HG02938 (cell line): ENCODE data around the gene INF2.
"Not testable (repeated sequence)": the region's sequence is repeated elsewhere in the genome, so short reads cannot be mapped to it uniquely, and the experiment has no call there.

ENCODE experiments used
- ATAC-seq: cut with Tn5 transposase; IDR thresholded peaks from one replicate; pipeline ENCODE4 v1.9.1; 2021; ENCODE audit warnings: mild to moderate bottlenecking, moderate library complexity; ENCODE audit not compliant: unreplicated experiment

INF2 gene

DNA sequence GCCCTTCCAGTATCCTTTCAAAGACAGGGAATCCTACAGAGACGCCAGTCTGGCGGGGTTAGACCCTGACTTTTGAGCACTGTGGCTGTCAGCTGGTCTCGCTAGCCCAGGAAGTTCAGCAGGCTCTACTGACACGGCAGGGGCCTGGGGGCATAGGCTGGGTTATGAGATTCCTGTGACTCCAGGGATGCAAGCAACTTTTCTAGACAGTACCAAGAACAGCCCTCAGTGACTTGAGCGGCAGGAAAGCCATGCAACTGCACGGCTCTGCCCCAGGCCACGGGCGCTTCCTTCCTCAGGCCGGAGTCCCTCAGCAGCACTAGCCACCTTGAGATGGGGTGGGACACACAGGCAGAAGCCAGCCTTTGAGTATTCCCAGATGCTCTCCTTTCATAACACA lies 58.5 kb downstream of the INF2 start:
- no peak for ATAC-seq

DNA sequence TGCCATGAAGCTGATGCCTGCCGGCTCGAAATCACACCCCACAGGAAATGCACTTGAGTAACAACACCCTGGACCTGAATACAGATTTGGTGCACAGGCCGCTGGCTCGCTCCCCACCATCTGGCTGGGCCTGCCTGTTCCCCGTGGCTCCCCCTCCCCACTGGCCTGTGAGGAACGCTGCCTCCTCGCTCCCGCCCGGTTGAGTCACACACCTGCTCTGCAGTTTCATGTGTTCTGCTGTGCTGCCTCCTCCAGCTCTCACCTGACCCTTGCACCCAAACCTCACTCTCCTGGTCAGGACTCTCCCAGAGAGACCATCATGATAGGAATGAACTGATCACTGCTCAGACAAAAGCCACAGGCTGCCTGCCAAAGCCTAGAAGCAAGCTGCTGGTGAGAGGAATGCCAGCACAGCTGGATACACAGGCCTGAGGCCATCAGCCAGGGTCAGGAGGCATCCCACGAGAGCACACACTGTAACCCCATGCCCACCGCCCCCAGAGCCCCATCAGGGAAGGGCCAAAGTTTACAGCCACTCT lies 59.8 kb downstream of the INF2 start:
- no peak for ATAC-seq

DNA sequence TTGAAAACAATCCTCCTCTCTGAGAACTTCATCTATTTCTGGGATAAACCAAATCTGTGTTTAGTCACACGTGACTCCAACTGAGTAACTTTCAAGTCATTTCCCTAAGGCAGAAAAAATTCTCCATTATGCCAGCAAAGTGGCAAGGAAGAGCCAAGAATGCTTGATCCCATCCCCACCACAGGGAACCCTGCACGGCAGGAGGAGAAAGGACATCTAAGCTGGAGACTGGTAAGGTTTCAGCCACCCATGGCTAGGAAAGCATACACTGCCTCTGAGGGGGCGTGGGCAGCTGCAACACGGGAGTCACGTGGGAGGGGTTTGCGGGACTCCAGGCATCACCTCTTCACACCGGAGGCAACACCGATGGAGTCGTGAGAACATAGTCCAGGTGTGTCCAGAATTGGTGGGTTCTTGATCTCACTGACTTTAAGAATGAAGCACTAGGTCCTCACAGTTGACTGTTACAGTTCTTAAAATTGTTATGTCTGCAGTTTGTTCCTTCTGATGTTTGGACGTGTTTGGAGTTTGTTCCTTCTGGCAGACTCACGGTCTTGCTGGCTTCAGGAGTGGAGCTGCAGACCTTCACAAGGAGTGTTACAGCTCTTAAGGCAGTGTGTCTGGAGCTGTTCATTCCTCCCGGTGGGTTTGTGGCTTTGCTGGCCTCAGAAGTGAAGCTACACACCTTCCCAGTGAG lies 60.8 kb downstream of the INF2 start:
- ATAC-seq: no peak

DNA sequence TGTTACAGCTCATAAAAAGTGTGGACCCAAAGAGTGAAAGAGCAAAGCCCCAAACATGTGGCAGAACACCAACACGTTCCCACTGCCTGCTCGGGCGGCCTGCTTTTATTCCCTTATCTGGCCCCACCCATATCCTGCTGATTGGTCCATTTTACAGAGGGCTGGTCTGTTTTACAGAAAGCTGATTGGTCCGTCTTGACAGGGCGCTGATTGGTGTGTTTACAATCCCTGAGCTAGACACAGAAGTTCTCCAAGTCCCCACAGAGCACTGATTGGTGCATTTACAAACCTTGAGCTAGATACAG lies 61.3 kb downstream of the INF2 start:
- not testable (repeated sequence) for ATAC-seq

DNA sequence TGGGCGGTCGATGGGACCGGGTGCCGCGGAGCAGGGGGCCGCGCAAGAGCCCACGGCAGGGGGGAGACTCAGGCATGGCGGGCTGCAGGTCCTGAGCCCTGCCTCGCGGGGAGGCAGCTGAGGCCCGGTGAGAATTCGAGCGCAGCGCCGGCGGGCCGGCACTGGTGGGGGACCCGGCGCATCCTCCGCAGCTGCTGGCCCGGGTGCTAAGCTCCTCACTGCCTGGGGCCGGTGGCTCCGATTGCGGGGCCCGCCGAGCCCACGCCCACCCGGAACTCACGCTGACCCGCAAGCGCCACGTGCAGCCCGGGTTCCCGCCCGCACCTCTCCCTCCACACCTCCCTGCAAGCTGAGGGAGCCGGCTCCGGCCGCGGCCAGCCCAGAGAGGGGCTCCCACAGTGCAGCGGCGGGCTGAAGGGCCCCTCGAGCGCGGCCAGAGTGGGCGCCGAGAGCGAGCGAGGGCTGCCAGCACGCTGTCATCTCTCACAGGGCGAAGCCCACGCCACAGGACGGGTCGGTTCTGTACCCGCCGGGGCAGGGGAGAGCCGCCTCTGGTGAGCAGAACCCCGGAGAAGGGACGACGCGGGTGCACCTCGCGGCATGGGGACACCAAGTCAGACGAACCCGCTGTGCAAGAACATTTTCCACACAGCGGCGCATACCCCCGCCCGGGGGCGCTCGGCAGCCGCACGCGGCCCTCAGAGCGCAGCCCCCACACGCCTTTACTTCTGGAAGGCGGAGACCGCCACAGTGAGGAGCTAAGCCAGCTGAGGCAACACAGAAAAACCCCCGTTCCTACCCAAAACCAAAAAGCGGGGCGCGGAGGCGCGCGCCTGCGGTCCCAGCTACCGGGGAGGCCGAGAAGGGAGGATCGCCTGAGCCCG lies 62.4 kb downstream of the INF2 start:
- ATAC-seq: no peak

DNA sequence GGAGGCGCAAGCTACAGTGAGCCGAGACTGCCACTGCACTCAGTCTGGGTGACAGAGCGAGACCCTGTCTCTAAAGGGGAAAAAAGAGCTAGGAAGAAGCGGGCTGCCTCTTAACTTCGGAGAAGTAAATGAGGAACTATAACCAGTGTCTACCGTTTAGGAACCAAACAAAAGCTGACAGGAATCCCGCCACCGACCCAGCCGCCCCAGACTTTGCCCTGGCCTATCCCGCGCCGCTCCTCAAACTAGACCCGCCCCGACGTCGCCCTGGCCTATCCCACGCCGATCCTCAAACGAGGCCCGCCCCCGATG lies 63.0 kb downstream of the INF2 start:
- peak; percentile 77 for ATAC-seq

DNA sequence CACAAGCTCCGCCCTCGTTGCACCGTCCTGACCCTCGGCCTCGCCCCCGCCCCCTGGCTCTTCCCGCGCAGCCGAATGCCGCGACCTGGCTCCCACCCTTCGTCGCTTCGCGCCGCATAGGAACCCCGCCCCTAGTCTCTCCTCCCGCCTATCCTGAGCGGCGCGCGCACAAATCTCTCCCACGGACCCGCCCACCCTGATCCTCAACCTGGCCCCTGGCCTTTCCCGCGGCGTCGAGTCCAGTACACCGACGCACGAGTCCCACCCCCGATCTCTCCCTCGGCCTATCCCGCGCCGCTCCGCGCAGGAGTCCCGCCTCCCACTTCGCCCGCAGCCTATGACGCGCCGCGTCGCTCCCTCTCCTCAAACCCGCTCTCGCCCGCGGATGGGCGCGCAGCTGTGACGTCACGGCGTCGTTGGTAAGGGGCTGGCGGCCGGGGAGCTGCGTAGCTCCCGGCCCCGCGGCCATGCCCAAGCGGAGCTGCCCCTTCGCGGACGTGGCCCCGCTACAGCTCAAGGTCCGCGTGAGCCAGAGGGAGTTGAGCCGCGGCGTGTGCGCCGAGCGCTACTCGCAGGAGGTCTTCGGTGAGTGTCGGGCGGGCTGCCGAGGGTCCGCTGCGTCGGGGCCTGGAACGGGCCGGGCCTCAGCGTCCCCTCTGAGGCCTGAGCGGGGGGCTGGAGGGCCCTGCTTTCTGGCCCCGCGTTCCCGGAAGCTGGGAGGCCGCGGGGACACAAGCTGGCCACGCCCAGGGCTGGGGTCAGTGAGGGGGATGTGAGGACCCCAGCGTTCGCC lies 63.5 kb downstream of the INF2 start, which contains the start of gene SIVA1:
SIVA1 (plus strand) TSS at position 413 of the 793 bp plus-strand sequence; CDS start at position 468, 55 bp downstream.
- ATAC-seq: peak; percentile 88

DNA sequence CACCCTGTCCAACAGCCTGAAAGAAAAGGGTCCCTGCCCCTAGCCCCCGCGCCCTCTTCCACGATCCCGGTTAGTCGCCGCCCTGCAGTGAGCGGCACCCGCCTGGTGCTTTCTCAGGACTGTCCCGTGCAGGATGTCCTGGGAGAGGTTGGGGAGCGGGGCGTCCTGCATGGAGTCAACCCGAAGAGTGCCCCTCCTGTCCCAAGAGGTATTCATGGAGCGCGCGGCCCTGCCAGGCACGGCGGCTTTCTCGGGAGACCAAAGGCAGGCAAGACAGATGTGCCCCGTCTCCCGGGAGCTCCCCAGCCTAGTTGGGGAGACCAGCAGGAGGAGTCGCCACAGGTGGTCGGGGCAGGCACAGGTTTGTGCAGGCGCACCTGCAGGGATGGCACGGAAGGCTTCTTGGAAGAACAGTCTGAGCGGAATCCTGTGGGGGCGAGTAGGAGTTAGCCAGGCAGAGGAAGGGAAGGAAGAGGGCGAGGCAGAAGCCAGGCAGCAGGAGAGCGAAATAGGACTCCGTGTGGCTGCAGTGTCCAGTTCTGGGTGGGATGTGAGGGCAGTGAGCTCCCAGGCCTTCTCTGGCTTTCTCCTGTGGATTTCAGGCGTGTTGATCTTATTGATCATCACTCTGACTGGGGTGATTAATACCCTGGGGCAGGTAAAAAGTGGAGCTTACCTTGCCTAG lies 64.3 kb downstream of the INF2 start:
- no peak for ATAC-seq

DNA sequence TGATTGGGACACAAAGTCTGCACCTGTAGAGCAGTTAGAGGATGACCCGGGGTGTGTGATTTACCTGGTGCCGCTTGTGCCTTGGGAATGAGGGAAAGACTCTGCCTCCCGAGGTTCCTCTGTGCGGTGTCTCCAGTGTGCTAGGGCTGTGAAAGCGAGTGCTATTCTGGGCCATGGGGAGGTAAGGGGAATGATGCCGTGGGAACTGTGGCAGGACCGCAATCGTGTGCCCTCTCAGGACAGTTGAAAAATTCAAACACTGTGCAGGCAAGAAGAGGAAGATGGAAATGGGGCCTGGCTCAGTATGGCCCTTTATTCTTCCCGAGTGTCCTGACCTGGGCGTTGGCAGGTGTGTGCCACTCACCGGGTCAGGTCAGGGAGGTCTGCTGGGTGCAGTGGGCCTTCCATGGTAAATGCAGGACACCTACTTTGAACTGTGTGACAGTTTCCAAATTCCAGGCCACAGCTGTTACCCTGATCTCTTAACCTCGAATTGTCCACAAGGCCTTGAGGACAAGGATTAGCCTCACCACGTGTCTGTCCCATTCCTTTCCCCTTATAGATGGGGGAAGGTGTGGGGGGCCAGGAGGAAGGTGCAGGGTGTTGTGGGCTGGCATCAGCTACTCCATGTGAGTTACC lies 64.9 kb downstream of the INF2 start:
- ATAC-seq: no peak

DNA sequence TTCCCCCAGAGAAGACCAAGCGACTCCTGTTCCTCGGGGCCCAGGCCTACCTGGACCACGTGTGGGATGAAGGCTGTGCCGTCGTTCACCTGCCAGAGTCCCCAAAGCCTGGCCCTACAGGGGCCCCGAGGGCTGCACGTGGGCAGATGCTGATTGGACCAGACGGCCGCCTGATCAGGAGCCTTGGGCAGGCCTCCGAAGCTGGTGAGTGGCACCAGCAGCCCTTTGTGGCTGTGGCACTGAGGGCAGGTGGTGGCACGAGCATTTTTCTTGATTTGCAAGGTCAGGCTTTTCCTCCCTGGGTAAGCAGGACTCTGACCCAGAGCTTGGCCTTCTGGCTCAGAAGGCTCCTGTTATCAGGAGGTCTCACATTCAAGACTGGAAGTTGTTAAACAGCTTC lies 66.2 kb downstream of the INF2 start:
- no peak for ATAC-seq

DNA sequence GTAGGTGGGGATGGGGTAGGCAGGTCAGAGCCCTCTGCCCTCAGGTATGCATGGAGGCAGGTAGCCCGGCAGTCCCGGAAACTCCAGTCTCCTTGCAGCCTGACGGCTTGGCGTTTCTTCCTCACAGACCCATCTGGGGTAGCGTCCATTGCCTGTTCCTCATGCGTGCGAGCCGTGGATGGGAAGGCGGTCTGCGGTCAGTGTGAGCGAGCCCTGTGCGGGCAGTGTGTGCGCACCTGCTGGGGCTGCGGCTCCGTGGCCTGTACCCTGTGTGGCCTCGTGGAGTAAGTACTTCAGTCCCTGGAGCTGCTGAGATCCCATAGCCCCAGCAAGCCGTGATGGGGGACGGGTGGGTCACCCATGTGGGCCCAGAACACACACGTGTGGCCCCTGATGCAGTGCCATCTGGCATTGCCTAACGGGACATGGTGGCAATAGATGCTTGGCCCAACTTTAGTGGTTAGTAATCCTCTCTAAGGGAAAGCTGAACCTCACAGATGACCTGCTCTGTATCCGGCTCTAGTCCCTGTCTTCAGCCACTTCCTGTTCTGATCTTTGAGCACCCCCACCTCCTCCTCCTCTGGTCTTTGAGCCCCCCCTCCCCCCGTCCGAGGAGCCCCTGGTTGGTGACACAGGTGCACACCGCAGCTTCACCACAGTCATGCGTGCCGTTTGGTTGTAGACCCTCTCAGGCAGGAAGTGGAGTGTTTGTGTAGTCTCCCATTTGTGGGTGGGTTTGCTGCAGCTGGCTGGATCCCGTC lies 67.2 kb downstream of the INF2 start:
- ATAC-seq: no peak

DNA sequence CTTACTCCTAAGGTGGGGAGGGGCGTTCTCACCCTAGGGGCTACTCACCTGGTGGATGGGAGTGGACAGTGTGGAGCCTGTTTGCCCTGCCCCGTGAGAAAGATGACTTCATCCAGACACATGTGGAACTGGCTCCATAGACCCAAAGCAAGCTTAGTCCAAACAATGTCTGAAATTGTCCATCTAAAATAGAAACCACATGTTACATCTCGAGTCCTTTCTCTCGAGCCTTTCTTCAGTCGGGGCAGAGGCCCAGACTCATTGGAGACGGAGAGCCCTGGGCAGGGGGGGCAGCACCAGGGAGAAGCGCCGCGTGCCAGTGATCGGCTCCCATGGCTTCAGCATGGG lies 67.8 kb downstream of the INF2 start:
- no peak for ATAC-seq

DNA sequence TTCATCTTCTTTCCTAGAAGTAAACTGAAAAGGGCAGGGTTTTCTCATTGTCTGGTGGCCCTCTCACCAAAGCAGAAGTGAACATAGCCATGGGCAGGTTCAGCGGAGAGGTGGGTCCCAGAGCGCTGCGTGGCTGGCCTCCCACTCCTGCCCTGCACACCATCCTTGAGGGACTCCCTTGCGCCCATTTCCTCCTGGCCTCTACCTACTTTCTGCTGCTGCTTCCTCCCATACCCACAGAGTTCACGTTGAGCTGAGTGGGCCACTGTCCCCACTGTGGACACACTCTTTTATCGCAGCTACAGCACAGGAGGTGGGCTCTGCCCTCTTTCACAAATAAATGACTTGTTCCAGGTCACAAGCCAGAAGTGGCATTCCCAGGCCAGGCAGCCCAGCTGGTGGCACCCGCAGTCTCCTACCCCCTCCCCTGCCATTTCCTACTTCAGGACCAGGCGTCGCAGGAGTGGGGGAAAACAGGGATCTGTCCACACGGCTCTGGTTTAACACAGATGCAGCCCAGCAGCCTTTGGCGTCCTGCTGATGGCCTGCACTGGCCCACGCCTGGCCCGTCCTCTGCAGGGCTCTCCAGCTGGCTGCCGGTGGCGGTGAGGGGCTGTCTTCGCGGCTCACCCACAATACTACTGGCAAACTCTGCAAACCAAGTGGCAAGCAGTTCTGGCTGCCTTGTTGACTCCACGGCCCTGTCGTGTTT lies 68.4 kb downstream of the INF2 start:
- ATAC-seq: no peak

DNA sequence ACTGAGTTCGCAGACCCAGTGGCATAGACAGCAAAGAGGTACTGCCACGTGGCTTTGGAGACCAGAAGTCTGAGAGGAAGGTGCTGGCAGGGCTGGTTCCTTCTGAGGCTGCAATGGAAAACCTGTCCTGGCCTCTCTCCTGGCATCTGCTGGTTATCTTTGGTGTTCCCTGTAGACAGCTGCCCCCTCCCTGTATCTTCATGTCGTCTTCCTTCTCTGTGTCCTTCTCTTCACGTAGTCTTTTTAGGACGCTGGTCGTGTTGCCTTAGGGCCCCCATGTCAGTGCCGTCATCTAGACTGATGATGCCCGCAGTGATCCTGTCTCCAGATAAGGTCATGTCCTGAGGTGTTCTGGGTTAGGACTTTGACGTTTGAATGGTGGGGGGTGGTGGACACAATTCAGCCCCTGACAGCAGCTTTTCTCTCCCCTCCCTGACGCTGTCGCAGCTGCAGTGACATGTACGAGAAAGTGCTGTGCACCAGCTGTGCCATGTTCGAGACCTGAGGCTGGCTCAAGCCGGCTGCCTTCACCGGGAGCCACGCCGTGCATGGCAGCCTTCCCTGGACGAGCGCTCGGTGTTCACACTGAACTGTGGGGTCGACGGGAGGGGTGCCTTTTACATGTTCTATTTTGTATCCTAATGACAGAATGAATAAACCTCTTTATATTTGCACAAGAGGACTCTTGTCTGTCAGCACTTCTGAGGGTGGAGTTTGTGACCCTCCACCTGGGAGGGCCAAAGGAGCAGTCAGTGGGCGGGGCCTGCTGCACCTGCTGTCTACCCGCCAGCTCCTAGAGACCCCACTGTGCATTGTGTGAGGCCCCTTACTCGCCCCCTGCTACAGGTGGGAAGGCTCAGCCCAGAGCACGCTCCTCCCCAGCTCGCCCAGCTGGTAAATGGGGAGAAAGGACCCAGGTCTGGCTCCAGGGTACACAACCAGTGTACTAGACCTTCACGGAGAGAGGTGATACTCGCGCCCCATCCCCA lies 69.9 kb downstream of the INF2 start:
- ATAC-seq: no peak

DNA sequence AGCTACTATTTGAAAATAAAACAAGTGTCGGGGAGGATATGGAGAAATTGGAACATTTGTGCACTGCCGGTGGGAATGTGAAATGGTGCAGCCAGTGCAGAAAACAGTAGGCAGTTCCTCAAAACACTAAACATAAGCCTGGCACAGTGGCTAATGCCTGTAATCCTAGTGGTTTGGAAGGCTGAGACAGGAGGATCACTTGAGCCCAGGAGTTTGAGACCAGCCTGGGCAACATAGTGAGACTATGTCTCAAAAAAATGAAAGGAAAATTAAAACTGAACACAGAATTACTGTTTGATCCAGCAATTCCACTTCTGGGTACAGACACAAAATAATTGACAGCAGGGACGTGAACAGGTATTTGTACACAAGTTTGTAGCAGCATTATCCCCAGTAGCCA lies 76.1 kb downstream of the INF2 start:
- ATAC-seq: no peak

DNA sequence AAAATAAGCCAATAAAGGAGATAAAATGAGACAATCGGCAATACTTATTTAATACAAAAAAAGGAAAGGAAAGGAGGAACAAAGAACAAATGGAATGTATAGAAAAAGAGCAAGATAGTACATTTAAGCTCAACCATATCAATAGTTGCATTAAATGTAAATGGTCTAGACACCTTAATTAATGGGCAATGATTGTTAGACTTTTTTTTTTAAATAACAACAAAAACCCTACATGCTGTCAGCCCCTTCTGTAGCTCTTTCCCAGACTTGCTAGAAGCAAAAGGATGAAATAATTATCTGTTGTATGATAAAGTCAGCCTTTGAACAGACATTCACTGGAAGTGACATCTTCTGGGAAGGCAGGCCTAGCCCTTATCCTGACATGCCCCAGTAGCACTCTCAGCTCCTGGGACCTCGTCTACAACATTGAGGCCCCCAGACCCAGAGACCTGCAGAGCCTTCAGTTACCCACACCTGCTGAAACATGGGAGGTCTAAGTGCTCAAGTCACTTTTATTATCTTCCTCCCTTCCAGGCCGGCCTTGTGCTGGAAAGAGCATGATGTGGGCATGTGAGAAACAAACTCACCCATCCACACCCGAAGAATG lies 76.9 kb downstream of the INF2 start:
- no peak for ATAC-seq

DNA sequence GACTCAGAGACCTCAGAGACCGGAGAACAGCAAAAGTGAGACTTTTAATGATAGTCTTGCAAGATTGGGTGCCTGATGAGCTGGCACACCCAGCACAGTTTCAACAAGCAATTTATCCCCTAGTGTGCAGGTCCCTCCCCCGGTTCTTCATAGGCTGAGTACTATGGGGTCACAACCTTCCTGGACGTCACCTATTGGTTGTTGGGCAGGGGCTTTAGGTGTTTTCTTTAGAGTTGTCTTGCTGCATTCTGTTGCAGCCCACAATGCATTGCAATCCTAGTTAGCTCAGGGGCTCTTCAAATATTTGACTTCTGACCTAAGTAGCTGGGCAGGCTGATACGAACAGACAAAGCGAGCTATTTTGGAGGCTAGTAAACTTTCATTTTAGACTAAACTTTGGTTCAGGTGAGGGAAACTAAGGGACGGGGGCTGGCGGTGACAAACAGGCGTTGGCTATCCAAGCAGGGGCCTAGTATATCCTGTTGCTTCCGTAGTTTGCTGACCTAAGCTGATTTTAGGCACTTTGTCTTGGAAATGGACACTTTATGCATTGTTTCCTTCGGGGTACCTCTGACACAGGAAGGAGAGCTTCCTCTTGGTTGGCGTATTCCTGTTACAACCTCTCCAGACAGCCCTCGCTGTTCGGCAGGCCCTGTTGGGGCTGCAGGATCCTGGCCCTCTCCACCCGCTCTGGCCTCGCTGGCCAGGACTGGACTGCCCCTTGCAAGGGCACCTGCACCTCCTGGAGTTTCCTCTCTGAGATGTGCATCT lies 77.6 kb downstream of the INF2 start:
- ATAC-seq: no peak
